Endodermal cell (in vitro differentiated cells): ENCODE data around the gene PRMT7. TPM values are rescaled to one million over a fixed set of nuclear protein-coding genes. Genes with fewer than 3 reads are reported as not detected.

Experiments
- DNase-seq: peaks from one replicate; pipeline ENCODE4 v3.0.0-alpha.2; 2017
- H3K27ac ChIP-seq: 2 replicates; pipeline ENCODE4 v1.5.1; 2013; ENCODE audit warnings: mild to moderate bottlenecking, low read depth, low read length, moderate library complexity
- H3K27me3 ChIP-seq: 2 replicates; pipeline ENCODE4 v1.6.1; 2013; ENCODE audit warnings: mild to moderate bottlenecking, low read length, moderate library complexity; ENCODE audit not compliant: insufficient read depth, control insufficient read depth, poor library complexity, severe bottlenecking
- H3K36me3 ChIP-seq: 2 replicates; pipeline ENCODE4 v1.7.0; 2013; ENCODE audit warnings: mild to moderate bottlenecking, low read length, moderate library complexity; ENCODE audit not compliant: control insufficient read depth, insufficient read depth
- H3K4me1 ChIP-seq: one replicate; pipeline ENCODE4 v1.7.0; 2013; ENCODE audit warnings: low read length; ENCODE audit not compliant: control insufficient read depth, insufficient read depth
- H3K4me3 ChIP-seq: 2 replicates; pipeline ENCODE4 v1.5.1; 2013; ENCODE audit warnings: mild to moderate bottlenecking, low read length, moderate library complexity
- H3K9ac ChIP-seq: 2 replicates; pipeline ENCODE4 v1.6.1; 2013; ENCODE audit warnings: mild to moderate bottlenecking, low read length, moderate library complexity; ENCODE audit not compliant: poor library complexity, severe bottlenecking; ENCODE audit errors: extremely low read depth
- H3K9me3 ChIP-seq: 2 replicates; pipeline ENCODE4 v1.6.1; 2013; ENCODE audit warnings: mild to moderate bottlenecking, low read length, moderate library complexity; ENCODE audit not compliant: control insufficient read depth
- H3K27ac Mint-ChIP-seq: 2 replicates; pipeline ENCODE4 v1.8.0; 2020; ENCODE audit warnings: mixed read lengths
- H3K27me3 Mint-ChIP-seq: 2 replicates; pipeline ENCODE4 v1.8.0; 2021; ENCODE audit warnings: mild to moderate bottlenecking, mixed read lengths; ENCODE audit not compliant: insufficient read depth
- H3K36me3 Mint-ChIP-seq: 2 replicates; pipeline ENCODE4 v1.8.0; 2020; ENCODE audit warnings: low read depth, mixed read lengths
- H3K4me1 Mint-ChIP-seq: 2 replicates; pipeline ENCODE4 v1.8.0; 2020; ENCODE audit warnings: mixed read lengths
- H3K4me3 Mint-ChIP-seq: 2 replicates; pipeline ENCODE4 v1.8.0; 2020; ENCODE audit warnings: mild to moderate bottlenecking, moderate library complexity, mixed read lengths
- H3K9me3 Mint-ChIP-seq: 2 replicates; pipeline ENCODE4 v1.8.0; 2020; ENCODE audit warnings: mild to moderate bottlenecking, mixed read lengths
- WGBS, 2 experiments: methylation state at CpG; one replicate each; pipeline versions ENCODE4 v1.1.5 to v1.1.7; 2013; ENCODE audit warnings: missing lambda C conversion rate in 2 of 2, mixed read lengths in 1 of 2; ENCODE audit not compliant: insufficient coverage in 1 of 2, insufficient read length in 1 of 2; 5-methylcytosine and 5-hydroxymethylcytosine counted together
- total RNA-seq, 2 donors: library from RNA; stranded (reverse); fragmentation: NEBNext Ultra II Directional in 1 of 2; extraction: Animal tissue kit (Norgen Biotek cat#: 25700) in 1 of 2; gene quantifications; 2 replicates in 1 of 2; 3 replicates in 1 of 2; pipeline ENCODE4 v1.2.1, GENCODE V29; 2021
- TF ChIP-seq, protein P1 (sequence below): fragments of 200-600 bp; sonication (generic); conservative IDR thresholded peaks from 2 replicates; pipeline ENCODE4 v1.5.0; 2021; ENCODE audit warnings: antibody characterized with exemption, mild to moderate bottlenecking

The PRMT7 gene
- total RNA-seq, 2 donors from 2014 or later = 63.9 to 68.5 TPM

DNA sequence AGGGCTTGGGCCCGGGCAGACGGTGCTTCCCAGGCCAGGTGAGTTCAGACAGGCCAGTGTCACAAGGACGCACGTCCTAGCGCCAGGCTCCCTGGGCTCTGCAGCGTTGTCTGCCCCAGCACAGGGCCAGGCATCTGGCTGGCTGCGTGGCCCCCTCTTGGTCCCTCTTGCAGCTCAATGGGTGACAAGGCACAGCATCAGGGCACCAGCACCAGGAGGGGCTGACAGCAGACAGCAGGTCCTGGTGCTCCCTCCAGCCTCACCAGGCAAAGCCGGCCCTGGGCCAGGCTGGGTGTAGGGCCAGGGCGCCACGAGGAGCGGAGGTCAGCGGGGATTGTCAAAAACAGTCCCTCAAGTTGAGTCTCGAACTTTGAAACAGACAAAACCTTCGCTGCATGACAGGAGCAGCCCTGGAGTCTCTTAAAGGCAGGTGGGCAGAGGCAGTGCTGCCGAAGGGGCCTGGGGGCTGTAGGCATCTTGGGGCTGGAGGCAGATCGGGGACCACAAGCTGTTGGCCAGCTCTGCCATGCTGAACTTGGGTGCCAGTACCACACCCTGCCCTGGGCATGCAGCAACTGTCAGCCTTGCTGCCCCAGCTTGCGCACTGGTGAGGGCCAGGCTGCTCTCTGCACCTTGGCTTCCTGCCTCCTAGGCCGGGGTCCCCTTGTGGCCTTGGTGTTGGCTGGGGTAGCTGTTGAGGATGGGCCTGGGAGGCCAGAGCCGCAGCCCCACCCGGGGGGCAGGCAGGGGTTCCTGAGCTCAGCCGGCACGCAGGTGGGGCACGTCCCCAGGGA is 48.8 kb downstream of the PRMT7 start:
- no peak overlapping the region for H3K27ac Mint-ChIP-seq
- DNase-seq = no peak

DNA sequence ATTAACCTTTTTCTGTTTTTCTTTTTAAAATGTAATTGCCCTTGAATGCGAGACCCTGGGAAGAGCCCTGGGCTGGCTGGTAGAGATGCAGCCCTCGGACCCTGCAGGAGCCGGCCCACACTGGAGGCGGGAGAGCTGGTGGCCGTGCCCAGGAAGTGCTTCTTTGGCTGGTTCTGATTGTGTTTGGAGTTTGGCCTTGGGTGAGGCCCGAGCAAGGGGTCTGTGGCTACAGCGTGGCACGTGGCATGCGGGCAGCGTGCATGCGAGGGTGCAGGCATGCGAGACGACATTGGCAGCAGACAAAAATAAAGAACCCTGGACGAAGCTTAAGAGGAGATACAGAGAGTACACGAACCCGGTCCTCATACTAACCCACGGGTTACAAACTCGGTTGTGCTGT is 49.7 kb downstream of the PRMT7 start:
- Mint-ChIP-seq H3K27me3 (no peaks in the 10 kb centered on the region), H3K9me3 (no peaks in the 10 kb centered on the region), H3K4me1 (peaks cover 2% of the 10 kb centered on the region), H3K27ac (no peak overlapping the region), H3K4me3 (no peak overlapping the region), H3K36me3 (peaks cover 7% of the 10 kb centered on the region)
- Histone ChIP-seq H3K4me3 (no peak overlapping the region), H3K27me3 (no peaks in the 10 kb centered on the region), H3K9me3 (no peaks in the 10 kb centered on the region), H3K4me1 (no peaks in the 10 kb centered on the region), H3K9ac (no peak overlapping the region), H3K27ac (no peak overlapping the region), H3K36me3 (peaks cover 16% of the 10 kb centered on the region)
- WGBS, 2 experiments = 92 to 96% methylated on average over 16 to 18 of the region's 18 CpGs
- TF ChIP-seq, protein P1, sequence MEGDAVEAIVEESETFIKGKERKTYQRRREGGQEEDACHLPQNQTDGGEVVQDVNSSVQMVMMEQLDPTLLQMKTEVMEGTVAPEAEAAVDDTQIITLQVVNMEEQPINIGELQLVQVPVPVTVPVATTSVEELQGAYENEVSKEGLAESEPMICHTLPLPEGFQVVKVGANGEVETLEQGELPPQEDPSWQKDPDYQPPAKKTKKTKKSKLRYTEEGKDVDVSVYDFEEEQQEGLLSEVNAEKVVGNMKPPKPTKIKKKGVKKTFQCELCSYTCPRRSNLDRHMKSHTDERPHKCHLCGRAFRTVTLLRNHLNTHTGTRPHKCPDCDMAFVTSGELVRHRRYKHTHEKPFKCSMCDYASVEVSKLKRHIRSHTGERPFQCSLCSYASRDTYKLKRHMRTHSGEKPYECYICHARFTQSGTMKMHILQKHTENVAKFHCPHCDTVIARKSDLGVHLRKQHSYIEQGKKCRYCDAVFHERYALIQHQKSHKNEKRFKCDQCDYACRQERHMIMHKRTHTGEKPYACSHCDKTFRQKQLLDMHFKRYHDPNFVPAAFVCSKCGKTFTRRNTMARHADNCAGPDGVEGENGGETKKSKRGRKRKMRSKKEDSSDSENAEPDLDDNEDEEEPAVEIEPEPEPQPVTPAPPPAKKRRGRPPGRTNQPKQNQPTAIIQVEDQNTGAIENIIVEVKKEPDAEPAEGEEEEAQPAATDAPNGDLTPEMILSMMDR = no peak
- no peak for DNase-seq

More for the DNA sequence above, 48.8 kb downstream of the PRMT7 start:
- Histone ChIP-seq H3K4me3 (no peak overlapping the region), H3K9me3 (no peaks in the 10 kb centered on the region), H3K36me3 (peaks cover 16% of the 10 kb centered on the region), H3K27me3 (no peaks in the 10 kb centered on the region), H3K9ac (no peak overlapping the region), H3K27ac (no peak overlapping the region), H3K4me1 (no peaks in the 10 kb centered on the region)
- TF ChIP-seq, protein P1 = no peak
- peaks cover 2% of the 10 kb centered on the region for H3K4me1 Mint-ChIP-seq
- no peak overlapping the region for H3K4me3 Mint-ChIP-seq
- WGBS, 2 experiments = 94% methylated on average over 19 to 23 of the region's 23 CpGs
- no peaks in the 10 kb centered on the region for H3K27me3 Mint-ChIP-seq
- H3K9me3 Mint-ChIP-seq = no peaks in the 10 kb centered on the region
- peaks cover 14% of the 10 kb centered on the region for H3K36me3 Mint-ChIP-seq

DNA sequence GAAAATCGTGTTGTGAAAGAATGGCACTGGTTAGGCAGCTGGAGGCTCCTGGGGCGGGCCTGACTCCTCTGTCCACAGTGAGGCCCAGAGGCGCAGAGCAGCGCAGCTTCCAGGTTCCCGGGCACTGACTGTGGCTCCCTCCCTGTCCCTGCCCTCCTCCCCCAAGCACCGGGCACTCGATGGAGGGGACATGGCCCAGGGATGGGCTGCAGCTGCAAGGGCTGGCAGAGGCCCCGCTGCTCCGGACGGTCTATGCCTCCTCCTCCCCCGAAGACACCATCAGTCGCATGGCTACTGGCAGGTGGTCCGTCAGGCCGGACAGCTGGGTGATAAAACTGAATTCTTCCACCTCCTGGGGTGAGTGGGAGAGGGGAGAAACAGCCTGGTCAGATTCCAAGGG is 50.1 kb downstream of the PRMT7 start:
- no peaks in the 10 kb centered on the region for H3K4me1 ChIP-seq
- Mint-ChIP-seq H3K36me3 (peaks cover 7% of the 10 kb centered on the region), H3K27me3 (no peaks in the 10 kb centered on the region), H3K9me3 (no peaks in the 10 kb centered on the region), H3K4me3 (no peak overlapping the region), H3K27ac (no peak overlapping the region), H3K4me1 (peaks cover 2% of the 10 kb centered on the region)
- H3K9me3 ChIP-seq = no peaks in the 10 kb centered on the region
- no peak overlapping the region for H3K4me3 ChIP-seq
- H3K27ac ChIP-seq = no peak overlapping the region
- H3K27me3 ChIP-seq = no peaks in the 10 kb centered on the region
- TF ChIP-seq, protein P1 = no peak
- H3K9ac ChIP-seq = no peak overlapping the region
- H3K36me3 ChIP-seq = peaks cover 16% of the 10 kb centered on the region
- DNase-seq = peak; percentile 37
- 87 to 93% methylated on average over 7 to 14 of the region's 14 CpGs for WGBS, 2 experiments
